Keratinocyte (primary cell): ENCODE data around the gene B3GALT6. TPM values are rescaled to one million over a fixed set of nuclear protein-coding genes. Genes with fewer than 3 reads are reported as not detected.

Experiments
- DNase-seq: peaks from one replicate; pipeline ENCODE4 v3.0.0-alpha.2; 2011; ENCODE audit warnings: low read depth, missing footprints, low spot score
- FAIRE-seq: peaks from 2 replicates; lab custom pipeline; 2011; peaks lifted over from hg19 to GRCh38; lab: Jason Lieb, UNC
- H2AFZ ChIP-seq: 2 replicates; pipeline ENCODE4 v1.6.0; 2012; ENCODE audit warnings: low read length, control low read depth, inconsistent platforms; ENCODE audit not compliant: control insufficient read depth
- H3K27ac ChIP-seq: 2 replicates; pipeline ENCODE4 v1.5.1; 2011; ENCODE audit warnings: low read length; ENCODE audit not compliant: control insufficient read depth, insufficient read depth
- H3K27me3 ChIP-seq: 3 replicates; pipeline ENCODE4 v1.6.0; 2011; ENCODE audit warnings: low read length; ENCODE audit not compliant: control insufficient read depth, insufficient read depth; ENCODE audit errors: extremely low read depth
- H3K36me3 ChIP-seq, 2 experiments: 2 replicates in 1 of 2; 3 replicates in 1 of 2; pipeline ENCODE4 v1.5.1; 2011; ENCODE audit warnings: low read length in 2 of 2, mild to moderate bottlenecking in 1 of 2; ENCODE audit not compliant: control insufficient read depth in 2 of 2, insufficient read depth in 2 of 2; ENCODE audit errors: extremely low read depth in 1 of 2
- H3K4me1 ChIP-seq: 3 replicates; pipeline ENCODE4 v1.5.1; 2011; ENCODE audit warnings: low read length; ENCODE audit not compliant: control insufficient read depth, insufficient read depth; ENCODE audit errors: extremely low read depth
- H3K4me2 ChIP-seq: 3 replicates; pipeline ENCODE4 v1.6.0; 2011; ENCODE audit warnings: low read depth, low read length; ENCODE audit not compliant: control insufficient read depth, insufficient read depth; ENCODE audit errors: extremely low read depth
- H3K4me3 ChIP-seq, 3 experiments: fragments of 200-600 bp in 1 of 3; sonication (generic) in 1 of 3; 2 replicates in 2 of 3; 3 replicates in 1 of 3; pipeline ENCODE4 v1.5.1; 2011 to 2016; ENCODE audit warnings: low read length in 3 of 3, mild to moderate bottlenecking in 3 of 3, control low read depth in 2 of 3, inconsistent platforms in 1 of 3, low read depth in 1 of 3, mixed read lengths in 1 of 3, mixed run types in 1 of 3, moderate library complexity in 1 of 3; ENCODE audit not compliant: control insufficient read depth in 2 of 3, insufficient read depth in 2 of 3; ENCODE audit errors: extremely low read depth in 1 of 3
- H3K79me2 ChIP-seq: 2 replicates; pipeline ENCODE4 v1.6.0; 2012; ENCODE audit warnings: low read length; ENCODE audit not compliant: control insufficient read depth, insufficient read depth
- H3K9ac ChIP-seq: 3 replicates; pipeline ENCODE4 v1.6.0; 2011; ENCODE audit warnings: low read length; ENCODE audit not compliant: control insufficient read depth, insufficient read depth; ENCODE audit errors: extremely low read depth
- H3K9me1 ChIP-seq: 3 replicates; pipeline ENCODE4 v1.6.0; 2011; ENCODE audit warnings: low read length; ENCODE audit not compliant: control insufficient read depth, insufficient read depth; ENCODE audit errors: extremely low read depth
- H3K9me3 ChIP-seq: 2 replicates; pipeline ENCODE4 v1.5.1; 2012; ENCODE audit warnings: low read depth, low read length; ENCODE audit not compliant: control insufficient read depth
- H4K20me1 ChIP-seq: 3 replicates; pipeline ENCODE4 v1.6.0; 2011; ENCODE audit warnings: low read length; ENCODE audit not compliant: control insufficient read depth, insufficient read depth; ENCODE audit errors: extremely low read depth
- CTCF ChIP-seq, 3 experiments: IDR thresholded peaks in 1 of 3; conservative IDR thresholded peaks in 1 of 3; optimal IDR thresholded peaks in 1 of 3; 2 replicates in 2 of 3; 3 replicates in 1 of 3; pipeline versions ENCODE3 to v1.5.1; 2011; ENCODE audit warnings: low read length in 3 of 3, mild to moderate bottlenecking in 3 of 3, moderate library complexity in 2 of 3, control low read depth in 1 of 3, inconsistent platforms in 1 of 3; ENCODE audit not compliant: insufficient read depth in 2 of 3; ENCODE audit errors: extremely low read depth in 1 of 3
- EZH2 ChIP-seq: IDR thresholded peaks from one replicate; pipeline ENCODE4 v1.6.1; 2012; ENCODE audit warnings: inconsistent platforms, mild to moderate bottlenecking, low read length, moderate library complexity
- dilution Hi-C: fragments of 300-500 bp; cut with MboI; formaldehyde crosslinking; loops from one replicate; pipeline ENCODE4 v1.7.0; 2020; ENCODE audit warnings: low sequenced_read_pairs; ENCODE audit not compliant: extremely low pct_ligation_motif_present
- polyA plus RNA-seq, 5 experiments: library from polyadenylated mRNA; depleted of rRNA in 3 of 5; stranded (reverse) in 3 of 5; stranded (forward) in 1 of 5; unstranded in 1 of 5; fragments of >200 nt; gene quantifications; 1 replicate in 1 of 5; 2 replicates in 3 of 5; 3 replicates in 1 of 5; pipeline versions ENCODE4 v1.2.1 to v1.2.3, GENCODE V29; 2011 to 2012; ENCODE audit warnings: missing spikeins in 2 of 5, low read depth in 1 of 5, low replicate concordance in 1 of 5

The B3GALT6 gene
- polyA plus RNA-seq, 1 donor (not counting 4 experiments of a cell fraction or from before 2014, with no cell fraction given): 6.8 TPM

GRCh38 chr1:1272341-1273208 lies 40.5 kb downstream of the B3GALT6 start:
- no peaks in the 10 kb centered on the region for H3K9me3 ChIP-seq
- H3K79me2 ChIP-seq: peaks cover 55% of the 10 kb centered on the region
- FAIRE-seq (no peak), DNase-seq (no peak)
- TF ChIP-seq EZH2 (no peak), CTCF (optimal IDR thresholded peaks at IDR 0.05 in 1 of 3, IDR thresholded peaks at IDR 0.05 in 1 of 3, conservative IDR thresholded peaks at IDR 0.05 in 1 of 3; ENCODE audit: extremely low read depth in 1 of 3, insufficient read depth in 2 of 3, low read length in 3 of 3) (no peak)
- dilution Hi-C loops: no loop called here
- H3K9me1 ChIP-seq: peaks cover 7% of the 10 kb centered on the region
- peak overlapping the region; percentile 64 to 98 (median 92) for H3K4me3 ChIP-seq
- no peak overlapping the region for H2AFZ ChIP-seq
- peaks cover 11 to 12% of the 10 kb centered on the region in 2 experiments for H3K36me3 ChIP-seq
- no peaks in the 10 kb centered on the region for H3K27me3 ChIP-seq
- peak overlapping the region; percentile 100 for H3K4me2 ChIP-seq
- peak overlapping the region; percentile 76 for H3K27ac ChIP-seq
- peaks cover 31% of the 10 kb centered on the region for H3K4me1 ChIP-seq
- H3K9ac ChIP-seq: peak overlapping the region; percentile 91
- H4K20me1 ChIP-seq: peaks cover 19% of the 10 kb centered on the region

- Histone ChIP-seq H3K4me1 (peaks cover 31% of the 10 kb centered on the region), H3K4me3 (peak overlapping the region; percentile 64 to 98 (median 92)), H3K27me3 (no peaks in the 10 kb centered on the region), H3K9ac (peak overlapping the region; percentile 91), H3K27ac (peak overlapping the region; percentile 76), H3K36me3 (peaks cover 8 to 12% of the 10 kb centered on the region in 2 experiments), H3K79me2 (peaks cover 49% of the 10 kb centered on the region), H3K9me1 (peaks cover 7% of the 10 kb centered on the region), H3K9me3 (no peaks in the 10 kb centered on the region), H4K20me1 (peaks cover 19% of the 10 kb centered on the region), H2AFZ (no peak overlapping the region), H3K4me2 (peak overlapping the region; percentile 100)
- DNase-seq (no peak), FAIRE-seq (no peak)
- TF ChIP-seq EZH2: no peak
- no peak for TF ChIP-seq CTCF (optimal IDR thresholded peaks at IDR 0.05 in 1 of 3, IDR thresholded peaks at IDR 0.05 in 1 of 3, conservative IDR thresholded peaks at IDR 0.05 in 1 of 3; ENCODE audit: extremely low read depth in 1 of 3, insufficient read depth in 2 of 3, low read length in 3 of 3)
- dilution Hi-C loops: no loop called here
Measured at GRCh38 chr1:1273209-1273511, 41.1 kb downstream of the B3GALT6 start.
